GM18502 (cell line): Measurements from ENCODE around the gene LGALS7B.
"Not testable (repeated sequence)": the region's sequence is repeated elsewhere in the genome, so short reads cannot be mapped to it uniquely, and the experiment has no call there.

Experiments used
- ATAC-seq: cut with Tn5 transposase; IDR thresholded peaks from one replicate; pipeline ENCODE4 v1.9.1; 2021; ENCODE audit warnings: mild to moderate bottlenecking; ENCODE audit not compliant: unreplicated experiment, poor library complexity

The LGALS7B gene

DNA sequence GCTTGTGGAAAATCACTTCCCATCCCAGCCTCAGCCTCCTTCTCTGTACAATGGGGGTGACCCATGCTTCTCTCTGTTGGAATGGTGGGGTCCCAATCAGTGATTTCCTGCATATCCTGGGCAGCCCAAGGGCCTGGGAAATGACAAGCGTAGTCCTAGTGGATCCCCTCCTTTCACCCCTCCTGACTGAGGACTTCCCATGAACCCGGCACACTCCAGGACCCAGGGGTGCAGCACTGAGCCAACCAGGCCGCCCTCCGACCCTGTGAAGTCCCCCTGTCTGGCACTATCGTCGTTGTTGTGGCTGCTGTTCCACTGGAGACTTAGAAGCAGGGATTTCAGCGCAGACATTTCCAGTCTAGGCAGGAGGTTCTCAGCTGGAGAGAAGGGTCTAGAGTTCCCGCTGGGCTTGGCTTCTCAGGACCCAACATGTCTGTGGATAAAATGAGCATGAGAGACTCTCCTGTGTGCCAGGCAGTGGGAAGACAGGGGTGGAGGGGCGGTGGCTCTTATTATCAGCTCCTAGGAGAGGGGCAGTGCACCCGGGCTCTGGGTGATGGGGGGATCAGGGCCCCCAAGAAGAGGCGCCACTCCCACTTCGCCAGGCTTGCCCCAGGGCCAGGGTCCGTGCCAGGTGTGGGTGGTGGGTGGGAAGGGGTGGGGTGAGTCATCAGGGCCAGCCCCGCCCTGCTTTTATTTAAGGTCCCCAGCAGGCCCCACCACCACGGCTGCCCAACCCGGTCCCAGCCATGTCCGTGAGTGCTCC is at the start of gene LGALS7B:
LGALS7B (plus strand) TSS at position 723 of the 766 bp plus-strand sequence; CDS start at position 750, 27 bp downstream.
- no peak for ATAC-seq

GRCh38 chr19:38739440-38740256 is 49.4 kb upstream of the LGALS7B start:
- ATAC-seq, result no peak

DNA sequence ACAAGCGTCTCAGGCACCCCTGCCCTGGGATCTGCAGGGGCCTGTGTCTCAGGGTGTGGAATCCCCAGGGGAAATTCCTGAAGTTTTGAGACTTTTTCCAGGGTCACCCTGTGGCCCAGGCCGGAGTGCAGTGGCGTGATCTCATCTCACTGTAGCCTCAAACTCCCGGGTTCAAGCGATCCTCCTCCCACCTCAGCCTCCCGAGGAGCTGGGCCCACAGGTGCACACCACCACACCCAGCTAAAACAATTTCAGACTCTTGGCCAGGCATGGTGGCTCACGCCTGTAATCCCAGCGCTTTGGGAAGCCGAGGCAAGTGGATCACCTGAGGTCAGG is 48.8 kb upstream of the LGALS7B start:
- no peak for ATAC-seq

GRCh38 chr19:38740932-38741331 is 48.1 kb upstream of the LGALS7B start:
- ATAC-seq, result no peak

GRCh38 chr19:38741670-38742069 is 47.3 kb upstream of the LGALS7B start:
- ATAC-seq, result no peak

DNA sequence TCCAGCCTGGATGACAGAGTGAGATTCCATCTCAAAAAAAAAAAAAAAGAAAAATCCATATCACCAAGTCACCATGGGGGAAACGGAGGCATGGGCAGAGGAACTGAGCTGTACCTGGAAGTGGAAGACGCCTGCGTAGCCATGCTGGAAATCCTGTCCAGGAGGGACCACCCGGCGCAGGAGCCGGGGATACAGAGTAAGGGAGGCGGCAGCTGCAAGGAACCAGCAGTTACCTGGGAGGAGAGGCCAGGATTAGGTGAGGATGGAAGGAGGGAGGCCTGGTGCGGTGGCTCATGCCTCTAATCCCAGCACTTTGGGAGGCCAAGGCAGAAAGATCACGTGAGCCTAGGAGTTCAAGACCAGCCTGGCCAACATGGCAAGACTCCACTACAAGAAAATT is 46.7 kb upstream of the LGALS7B start:
- ATAC-seq, result no peak

- ATAC-seq, result no peak
Observed at GRCh38 chr19:38742906-38743305, 46.1 kb upstream of the LGALS7B start.

GRCh38 chr19:38743394-38744297 is 45.4 kb upstream of the LGALS7B start:
- no peak for ATAC-seq

- ATAC-seq, result no peak
Observed at GRCh38 chr19:38744298-38744681, 44.7 kb upstream of the LGALS7B start, which contains the start of gene CAPN12. CAPN12 (minus strand) TSS chr19:38744474; CDS start chr19:38744165, 309 bp downstream.

GRCh38 chr19:38744874-38745273 is 44.1 kb upstream of the LGALS7B start:
- no peak for ATAC-seq

DNA sequence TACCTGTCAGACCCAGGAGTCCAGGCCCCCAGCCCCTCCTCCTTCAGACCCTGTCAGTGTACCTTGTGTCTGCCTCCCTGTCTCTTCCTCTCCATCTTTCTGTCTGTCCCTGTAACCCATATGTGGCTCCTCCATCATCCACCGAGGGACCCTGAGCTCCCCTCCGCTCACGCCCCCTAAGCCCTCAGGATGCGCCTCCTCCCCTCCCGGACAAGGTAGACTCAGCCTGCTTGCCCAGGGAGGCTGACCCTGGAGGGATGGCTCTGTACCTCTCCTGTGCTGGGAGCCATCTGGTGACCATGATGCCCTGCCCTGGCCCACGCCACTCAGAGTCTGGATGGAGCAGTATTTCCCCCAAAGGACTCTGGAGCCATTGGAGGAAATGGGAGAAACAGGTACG is 43.7 kb upstream of the LGALS7B start:
- ATAC-seq, result no peak

- not testable (repeated sequence) for ATAC-seq
Observed at GRCh38 chr19:38753783-38754182, 35.2 kb upstream of the LGALS7B start.

DNA sequence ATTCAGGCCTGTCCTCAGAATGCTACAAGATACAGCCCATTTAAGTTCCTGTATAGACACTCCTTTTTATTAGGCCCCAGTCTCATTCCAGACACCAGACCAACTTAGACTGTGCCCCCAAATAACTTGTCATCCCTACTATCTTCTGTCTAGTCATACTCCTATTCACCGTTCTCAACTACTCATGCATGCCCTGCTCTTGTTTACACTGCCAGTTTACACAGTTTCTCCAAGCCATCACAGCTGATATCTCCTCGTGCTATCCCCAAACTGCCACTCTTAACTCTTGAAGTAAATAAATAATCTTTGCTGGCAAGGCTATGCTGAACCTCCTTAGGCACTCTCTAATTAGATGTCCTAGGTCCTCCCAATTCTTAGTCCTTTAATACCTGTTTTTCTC is 34.8 kb upstream of the LGALS7B start:
- not testable (repeated sequence) for ATAC-seq

DNA sequence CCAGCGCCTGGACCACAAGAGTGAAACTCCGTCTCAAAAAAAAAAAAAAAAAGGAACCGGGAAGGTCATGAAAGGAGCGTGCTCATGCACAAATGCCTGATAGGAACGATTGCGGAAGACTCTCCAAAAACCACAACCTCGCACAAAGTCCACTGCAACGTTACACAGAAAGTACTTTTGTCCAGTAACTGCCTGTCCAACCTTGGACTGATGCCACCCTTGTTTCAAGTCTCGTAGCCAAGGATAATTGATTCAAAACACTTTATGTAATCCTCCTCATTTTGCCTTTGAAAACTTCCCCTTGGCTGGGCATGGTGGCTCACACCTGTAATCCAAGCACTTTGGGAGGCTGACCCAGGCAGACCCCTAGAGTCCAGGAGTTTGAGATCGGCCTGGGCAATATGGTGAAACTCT is 29.4 kb upstream of the LGALS7B start:
- no peak for ATAC-seq

DNA sequence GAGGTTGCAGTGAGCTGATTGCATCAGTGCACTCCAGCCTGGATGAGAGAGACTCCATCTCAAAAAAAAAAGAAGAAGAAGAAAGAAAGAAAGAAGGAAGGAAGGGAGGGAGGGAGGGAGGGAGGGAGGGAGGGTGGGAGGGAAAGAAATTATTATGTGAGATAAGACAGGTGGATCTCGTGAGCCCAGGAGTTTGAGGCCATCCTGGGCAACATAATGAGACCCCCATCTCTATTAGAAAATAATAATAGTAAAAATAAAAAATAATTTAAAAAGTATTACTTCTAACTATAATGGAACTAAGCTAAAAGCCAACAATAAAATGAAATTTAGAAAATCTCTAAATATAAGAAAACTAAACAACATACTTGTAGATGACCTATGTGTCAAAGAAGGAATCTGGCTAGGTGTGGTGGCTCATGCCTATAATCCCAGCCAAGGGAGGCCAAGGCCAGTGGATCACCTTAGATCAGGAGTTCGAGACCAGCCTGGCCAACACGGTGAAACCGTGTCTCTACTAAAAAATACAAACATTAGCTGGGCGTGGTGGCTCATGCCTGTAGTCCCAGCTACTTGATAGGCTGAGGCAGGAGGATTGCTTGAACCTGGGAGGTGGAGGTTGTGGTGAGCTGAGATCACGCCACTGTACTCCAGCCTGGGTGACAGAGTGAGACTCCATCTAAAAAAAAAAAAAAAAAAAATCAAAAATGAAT is 28.0 kb upstream of the LGALS7B start:
- ATAC-seq, result not testable (repeated sequence)

GRCh38 chr19:38761884-38762389 is 27.1 kb upstream of the LGALS7B start:
- not testable (repeated sequence) for ATAC-seq

DNA sequence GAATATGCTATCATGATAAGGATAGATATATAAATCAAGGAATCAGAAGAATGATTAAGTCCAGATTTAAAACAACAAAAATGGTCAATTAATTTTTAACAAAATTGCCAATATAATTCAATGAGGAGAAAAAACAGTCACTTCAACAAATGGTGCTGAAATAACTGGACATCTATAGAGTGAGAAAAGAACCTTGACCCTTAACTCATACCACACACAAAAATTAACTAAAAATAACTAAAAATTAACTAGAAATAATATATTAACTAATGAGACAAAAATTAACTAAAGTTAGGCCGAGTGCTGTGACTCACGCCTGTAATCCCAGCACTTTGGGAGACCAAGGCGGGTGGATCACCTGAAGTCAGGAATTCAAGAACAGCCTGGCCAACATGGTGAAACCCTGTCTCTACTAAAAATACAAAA is 25.2 kb upstream of the LGALS7B start:
- ATAC-seq, result no peak

DNA sequence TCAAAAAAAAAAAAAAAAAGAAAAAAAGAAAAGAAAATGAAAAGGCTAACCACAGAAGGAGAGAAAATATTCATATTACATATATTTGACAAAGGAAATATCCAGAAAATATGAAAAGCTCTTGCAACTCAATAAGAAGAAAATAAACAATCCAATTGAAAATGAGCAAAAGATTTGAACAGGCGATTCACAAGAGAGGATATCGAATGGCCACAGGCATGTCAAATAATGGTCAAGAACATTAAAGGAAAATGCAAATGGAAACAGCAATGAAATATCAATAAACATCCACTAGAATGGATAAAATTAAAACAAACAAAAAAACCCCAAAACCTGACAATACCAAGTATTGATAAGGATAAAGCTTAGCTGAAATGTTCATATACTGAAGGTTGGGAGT is 23.8 kb upstream of the LGALS7B start:
- ATAC-seq, result no peak

- ATAC-seq, result no peak
Observed at GRCh38 chr19:38766276-38767047, 22.5 kb upstream of the LGALS7B start.
